Tibial nerve (tissue), 4 donors: Measurements from ENCODE around the gene MBIP. TPM values are rescaled to one million over a fixed set of nuclear protein-coding genes. Genes with fewer than 3 reads are reported as not detected.
"Not testable (repeated sequence)": the region's sequence is repeated elsewhere in the genome, so short reads cannot be mapped to it uniquely, and the experiment has no call there.

ENCODE experiments used
- DNase-seq, 2 donors: peaks; one replicate each; pipeline ENCODE4 v3.0.0-alpha.2; 2019; ENCODE audit warnings: low spot score in 2 of 2
- H3K27ac ChIP-seq, 4 donors: fragments of 200-600 bp; sonication (generic) in 3 of 4; one replicate each; pipeline ENCODE4 v1.5.1; 2017 to 2019; ENCODE audit warnings: mild to moderate bottlenecking in 1 of 4
- H3K27me3 ChIP-seq, 2 donors: fragments of 200-600 bp; sonication (generic) in 1 of 2; one replicate each; pipeline versions ENCODE4 v1.5.1 to v1.6.0; 2017 to 2019
- H3K36me3 ChIP-seq, 3 donors: fragments of 200-600 bp; sonication (generic); one replicate each; pipeline ENCODE4 v1.5.1; 2018 to 2019
- H3K4me1 ChIP-seq, 4 donors: fragments of 200-600 bp; sonication (generic) in 3 of 4; one replicate each; pipeline ENCODE4 v1.5.1; 2017 to 2019
- H3K4me3 ChIP-seq, 4 donors: fragments of 200-600 bp; sonication (generic) in 3 of 4; one replicate each; pipeline ENCODE4 v1.5.1; 2017 to 2019; ENCODE audit warnings: mild to moderate bottlenecking in 1 of 4, moderate library complexity in 1 of 4
- H3K9me3 ChIP-seq, 4 donors: fragments of 200-600 bp; sonication (generic) in 3 of 4; one replicate each; pipeline ENCODE4 v1.5.1; 2017 to 2019
- CTCF ChIP-seq, 5 experiments: fragments of 200-600 bp in 3 of 5; fragments of 450-650 bp in 2 of 5; sonication (generic) in 3 of 5; IDR thresholded peaks; one replicate each; pipeline ENCODE4 v1.5.1; 2016 to 2019; ENCODE audit warnings: antibody characterized with exemption in 5 of 5, mild to moderate bottlenecking in 3 of 5, moderate library complexity in 2 of 5
- EP300 ChIP-seq, 2 donors: sonication (generic); formaldehyde crosslinking; IDR thresholded peaks; one replicate each; pipeline ENCODE4 v1.6.1; 2017; ENCODE audit warnings: antibody characterized with exemption in 2 of 2, mild to moderate bottlenecking in 1 of 2
- POLR2A ChIP-seq, 2 donors: fragments of 450-650 bp; IDR thresholded peaks; one replicate each; pipeline ENCODE4 v1.6.1; 2017; ENCODE audit warnings: antibody characterized with exemption in 2 of 2, mild to moderate bottlenecking in 2 of 2, moderate library complexity in 2 of 2
- WGBS, 2 donors: methylation state at CpG; one replicate each; pipeline ENCODE4 v1.1.5; 2018; 5-methylcytosine and 5-hydroxymethylcytosine counted together
- total RNA-seq, 4 donors: library from RNA; depleted of rRNA; stranded (reverse); fragments of >200 nt; gene quantifications; one replicate each; pipeline ENCODE4 v1.1.0, GENCODE V29; 2016

Gene MBIP
- total RNA-seq, 4 donors from 2014 or later: 18.9 to 38.0 (median 25.5) TPM

DNA sequence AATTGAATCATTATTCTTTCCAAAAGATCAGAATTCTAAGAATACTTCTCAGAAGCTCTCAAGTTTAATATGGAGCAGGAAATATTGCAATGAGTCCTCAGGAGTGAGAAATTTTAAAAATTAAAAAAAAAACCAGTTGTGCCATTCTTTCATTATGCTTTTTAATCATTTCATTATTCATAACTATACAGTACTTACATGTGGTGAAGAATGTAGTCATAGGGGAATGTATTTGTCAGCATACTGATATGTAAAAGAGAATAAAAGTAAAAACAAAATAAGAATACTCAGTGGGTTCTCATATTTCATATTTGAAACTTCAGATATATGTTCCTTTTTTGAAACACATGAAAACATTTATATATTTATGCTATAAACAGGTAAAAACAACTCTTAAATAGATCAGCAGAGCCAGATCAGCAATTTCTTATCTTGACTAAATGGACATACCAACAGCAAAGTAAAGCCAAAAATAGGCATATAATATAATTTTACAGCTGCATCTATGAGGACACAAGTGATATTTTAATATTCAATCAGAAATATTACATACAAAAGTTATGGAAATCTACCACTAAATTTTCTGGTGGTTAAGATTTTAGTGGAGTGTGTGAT, 19.9 kb upstream of the MBIP start:
- TF ChIP-seq POLR2A (IDR thresholded peaks at IDR 0.05): no peak
- Histone ChIP-seq H3K27me3 (no peaks in the 10 kb centered on the region), H3K36me3 (no peaks in the 10 kb centered on the region), H3K4me1 (no peaks in the 10 kb centered on the region), H3K9me3 (no peaks in the 10 kb centered on the region), H3K27ac (no peak overlapping the region), H3K4me3 (no peak overlapping the region)
- no peak for DNase-seq

DNA sequence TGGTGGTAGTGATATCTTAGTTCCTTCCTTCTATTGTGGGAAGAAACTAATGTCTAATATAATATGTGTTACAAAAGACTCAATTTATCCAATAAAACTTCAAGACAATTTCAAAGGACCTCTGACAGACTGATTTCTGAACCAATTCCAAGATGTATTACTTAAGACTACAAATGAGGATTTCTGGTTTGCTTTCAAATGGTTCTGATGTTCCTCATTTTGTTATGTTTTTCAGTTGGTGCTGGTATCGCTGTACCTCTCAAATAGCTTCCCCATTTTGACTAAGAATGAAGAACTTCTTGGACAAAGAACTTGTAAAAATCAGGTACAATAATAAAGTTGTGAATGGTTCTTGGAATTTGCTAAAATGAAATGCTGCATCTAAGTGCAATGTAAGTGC, 19.4 kb upstream of the MBIP start:
- Histone ChIP-seq H3K27me3 (no peaks in the 10 kb centered on the region), H3K9me3 (no peaks in the 10 kb centered on the region), H3K27ac (no peak overlapping the region), H3K4me1 (no peaks in the 10 kb centered on the region), H3K4me3 (no peak overlapping the region), H3K36me3 (no peaks in the 10 kb centered on the region)
- 71 to 85% methylated on average over 1 of the region's 1 CpG for WGBS, 2 donors
- DNase-seq: no peak
- TF ChIP-seq CTCF (IDR thresholded peaks at IDR 0.05) (no peak), EP300 (IDR thresholded peaks at IDR 0.05) (no peak), POLR2A (IDR thresholded peaks at IDR 0.05) (no peak)

GRCh38 chr14:36333119-36333518, 12.7 kb upstream of the MBIP start:
- Histone ChIP-seq H3K27me3 (no peaks in the 10 kb centered on the region), H3K27ac (no peak overlapping the region), H3K4me1 (no peaks in the 10 kb centered on the region), H3K4me3 (no peak overlapping the region), H3K36me3 (no peaks in the 10 kb centered on the region), H3K9me3 (no peaks in the 10 kb centered on the region)
- WGBS, 2 donors: 48 to 55% methylated on average over 4 of the region's 4 CpGs
- DNase-seq: no peak
- TF ChIP-seq CTCF (IDR thresholded peaks at IDR 0.05) (no peak), EP300 (IDR thresholded peaks at IDR 0.05) (no peak), POLR2A (IDR thresholded peaks at IDR 0.05) (no peak)

- WGBS, 2 donors: 91 to 94% methylated on average over 4 of the region's 4 CpGs
- not testable (repeated sequence) for H3K4me1 ChIP-seq, H3K9me3 ChIP-seq, H3K36me3 ChIP-seq, DNase-seq, H3K27ac ChIP-seq, H3K27me3 ChIP-seq, H3K4me3 ChIP-seq
Measured at GRCh38 chr14:36327573-36327972, 7.1 kb upstream of the MBIP start.

GRCh38 chr14:36325853-36326252, 5.4 kb upstream of the MBIP start:
- no peaks in the 10 kb centered on the region for H3K27me3 ChIP-seq
- peaks cover 0 to 5% (median 0%) of the 10 kb centered on the region in 4 donors for H3K9me3 ChIP-seq
- WGBS, 2 donors: 77 to 82% methylated on average over 3 of the region's 3 CpGs
- no peaks in the 10 kb centered on the region for H3K36me3 ChIP-seq
- no peak overlapping the region for H3K27ac ChIP-seq
- H3K4me3 ChIP-seq: no peak overlapping the region
- no peaks in the 10 kb centered on the region for H3K4me1 ChIP-seq
- no peak for DNase-seq
- TF ChIP-seq POLR2A (IDR thresholded peaks at IDR 0.05) (no peak), EP300 (IDR thresholded peaks at IDR 0.05) (no peak), CTCF (IDR thresholded peaks at IDR 0.05) (no peak)

- no peak for TF ChIP-seq POLR2A (IDR thresholded peaks at IDR 0.05)
- no peak for TF ChIP-seq EP300 (IDR thresholded peaks at IDR 0.05)
- no peak for TF ChIP-seq CTCF (IDR thresholded peaks at IDR 0.05)
- Histone ChIP-seq H3K36me3 (no peaks in the 10 kb centered on the region), H3K9me3 (peaks cover 0 to 5% (median 0%) of the 10 kb centered on the region in 4 donors), H3K27ac (no peak overlapping the region), H3K27me3 (no peaks in the 10 kb centered on the region), H3K4me3 (no peak overlapping the region), H3K4me1 (no peaks in the 10 kb centered on the region)
- DNase-seq: no peak
- 82 to 86% methylated on average over 3 of the region's 3 CpGs for WGBS, 2 donors
Measured at GRCh38 chr14:36324897-36325296, 4.5 kb upstream of the MBIP start.
